Ishikawa (cell line): ENCODE data around the gene RAB3D.

Experiments used
- CEBPB ChIP-seq: IDR thresholded peaks from 2 replicates; pipeline ENCODE4 v1.6.1; 2012
- CREB1 ChIP-seq: IDR thresholded peaks from 2 replicates; pipeline ENCODE4 v1.6.1; 2012; ENCODE audit warnings: low read depth
- EGR1 ChIP-seq: IDR thresholded peaks from 2 replicates; pipeline ENCODE4 v1.6.1; 2012
- EP300 ChIP-seq: IDR thresholded peaks from 2 replicates; pipeline ENCODE4 v1.6.1; 2012; ENCODE audit warnings: borderline replicate concordance
- FOXM1 ChIP-seq: IDR thresholded peaks from 2 replicates; pipeline ENCODE4 v1.6.1; 2012; ENCODE audit warnings: low read depth, borderline replicate concordance
- MAX ChIP-seq: IDR thresholded peaks from 2 replicates; pipeline ENCODE4 v1.6.1; 2012
- NFIC ChIP-seq: IDR thresholded peaks from 2 replicates; pipeline ENCODE4 v1.6.1; 2012
- RAD21 ChIP-seq: IDR thresholded peaks from 2 replicates; pipeline ENCODE4 v1.6.1; 2012; ENCODE audit warnings: low read depth
- REST ChIP-seq: IDR thresholded peaks from 2 replicates; pipeline ENCODE4 v1.6.1; 2012; ENCODE audit warnings: low read depth, mild to moderate bottlenecking
- TAF1 ChIP-seq: IDR thresholded peaks from 2 replicates; pipeline ENCODE4 v1.6.1; 2012; ENCODE audit warnings: low read depth, mild to moderate bottlenecking
- TCF12 ChIP-seq: IDR thresholded peaks from 2 replicates; pipeline ENCODE4 v1.6.1; 2012; ENCODE audit warnings: low read depth
- TEAD4 ChIP-seq: IDR thresholded peaks from 2 replicates; pipeline ENCODE4 v1.6.1; 2012
- YY1 ChIP-seq: IDR thresholded peaks from 2 replicates; pipeline ENCODE4 v1.6.1; 2012; ENCODE audit warnings: low read depth
- ZBTB7A ChIP-seq: IDR thresholded peaks from 2 replicates; pipeline ENCODE4 v1.6.1; 2012; ENCODE audit warnings: low read depth
- TF ChIP-seq, protein P1 (sequence below): IDR thresholded peaks from 2 replicates; pipeline ENCODE4 v1.6.1; 2012

Gene RAB3D

DNA sequence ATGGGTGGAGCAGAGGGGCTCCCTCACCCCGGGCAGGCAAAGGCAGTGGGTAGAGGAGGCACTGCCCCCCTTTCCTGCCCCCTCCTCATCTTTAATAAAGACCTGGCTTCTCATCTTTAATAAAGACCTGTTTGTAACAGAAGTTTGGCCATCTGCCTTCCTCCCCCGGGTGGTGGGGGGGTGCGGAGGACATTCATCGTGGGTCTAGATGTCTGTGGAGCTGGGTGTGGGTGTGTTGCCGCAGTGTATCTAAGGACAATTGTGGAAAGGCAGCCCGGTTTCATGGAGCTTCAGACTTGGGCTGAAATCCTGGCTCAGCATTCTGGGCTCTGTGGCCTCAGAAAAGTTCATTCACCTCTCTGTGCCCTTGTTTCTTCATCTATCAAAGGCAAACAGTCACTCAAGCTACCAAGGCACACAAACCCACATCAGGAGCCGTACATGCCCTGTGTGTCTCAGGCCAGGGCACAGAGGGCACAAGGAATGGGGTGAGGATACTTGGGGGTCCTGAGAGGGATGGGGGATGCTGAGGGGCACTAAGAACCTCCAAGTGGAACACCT is 26.2 kb upstream of the RAB3D start:
- TF ChIP-seq YY1 (no peak), NFIC (no peak), ZBTB7A (no peak), CREB1 (no peak), TAF1 (no peak), REST (no peak), EP300 (no peak), MAX (no peak)

DNA sequence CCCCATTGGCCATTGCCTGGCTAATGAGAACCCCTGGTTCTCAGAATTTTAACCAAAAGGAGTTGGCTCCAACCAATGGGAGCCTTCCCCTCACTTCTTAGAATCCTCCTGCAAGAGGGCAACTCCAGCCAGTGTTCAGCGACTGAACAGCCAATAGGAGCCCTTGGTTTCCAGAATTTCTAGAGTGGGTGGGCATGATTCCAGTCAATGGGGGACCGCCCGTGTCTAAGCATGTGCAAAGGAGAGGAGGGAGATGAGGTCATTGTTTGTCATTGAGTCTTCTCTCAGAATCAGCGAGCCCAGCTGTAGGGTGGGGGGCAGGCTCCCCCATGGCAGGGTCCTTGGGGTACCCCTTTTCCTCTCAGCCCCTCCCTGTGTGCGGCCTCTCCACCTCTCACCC is 25.5 kb upstream of the RAB3D start:
- no peak for TF ChIP-seq FOXM1
- no peak for TF ChIP-seq CREB1
- no peak for TF ChIP-seq YY1
- TF ChIP-seq RAD21: no peak
- no peak for TF ChIP-seq TAF1
- TF ChIP-seq, protein P1, sequence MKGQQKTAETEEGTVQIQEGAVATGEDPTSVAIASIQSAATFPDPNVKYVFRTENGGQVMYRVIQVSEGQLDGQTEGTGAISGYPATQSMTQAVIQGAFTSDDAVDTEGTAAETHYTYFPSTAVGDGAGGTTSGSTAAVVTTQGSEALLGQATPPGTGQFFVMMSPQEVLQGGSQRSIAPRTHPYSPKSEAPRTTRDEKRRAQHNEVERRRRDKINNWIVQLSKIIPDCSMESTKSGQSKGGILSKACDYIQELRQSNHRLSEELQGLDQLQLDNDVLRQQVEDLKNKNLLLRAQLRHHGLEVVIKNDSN: no peak
- TF ChIP-seq EP300: no peak
- no peak for TF ChIP-seq MAX
- TF ChIP-seq TCF12: no peak
- TF ChIP-seq EGR1: no peak
- no peak for TF ChIP-seq TEAD4

GRCh38 chr19:11364296-11364904 is 24.9 kb upstream of the RAB3D start:
- TF ChIP-seq ZBTB7A (no peak), FOXM1 (no peak), EP300 (no peak), TCF12 (no peak), MAX (no peak), YY1 (no peak), TAF1 (no peak), CEBPB (no peak), REST (no peak)
- TF ChIP-seq, protein P1: no peak

DNA sequence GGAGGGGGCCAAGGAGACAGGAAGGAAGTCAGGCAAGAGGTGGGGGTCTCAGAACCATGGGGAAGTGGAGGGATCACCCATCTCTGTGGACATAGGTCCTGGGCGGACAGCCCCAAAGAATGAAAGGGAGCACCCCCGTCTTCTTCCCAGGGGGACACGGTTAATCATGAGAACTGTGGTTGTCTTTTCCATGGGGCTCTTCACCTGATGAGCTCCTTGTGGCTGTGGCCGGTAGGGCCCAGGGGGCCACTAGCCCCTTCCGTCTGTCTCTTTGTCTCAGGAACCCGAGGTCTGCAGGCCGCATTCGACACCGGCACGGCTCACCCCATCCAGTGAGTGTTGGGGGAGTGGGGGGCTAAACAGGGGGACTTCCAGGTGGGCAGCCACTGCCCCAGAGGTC is 24.4 kb upstream of the RAB3D start:
- TF ChIP-seq, protein P1: no peak
- TF ChIP-seq CEBPB (no peak), NFIC (no peak), TCF12 (no peak), YY1 (no peak), FOXM1 (no peak), CREB1 (no peak), EGR1 (no peak), TEAD4 (no peak), TAF1 (no peak), REST (no peak), RAD21 (no peak), ZBTB7A (no peak)
